Astrocyte (in vitro differentiated cells and primary cell): Measurements from ENCODE around the gene SLC25A13.

Experiments
- CTCF ChIP-seq: IDR thresholded peaks from 2 replicates; pipeline ENCODE4 v1.5.1; 2011; ENCODE audit warnings: low read depth, mild to moderate bottlenecking, inconsistent platforms, low read length, moderate library complexity; ENCODE audit not compliant: insufficient read depth
- EZH2 ChIP-seq: IDR thresholded peaks from 2 replicates; pipeline ENCODE4 v1.6.1; 2012; ENCODE audit warnings: mild to moderate bottlenecking, low read length, inconsistent platforms; ENCODE audit not compliant: insufficient read depth

DNA sequence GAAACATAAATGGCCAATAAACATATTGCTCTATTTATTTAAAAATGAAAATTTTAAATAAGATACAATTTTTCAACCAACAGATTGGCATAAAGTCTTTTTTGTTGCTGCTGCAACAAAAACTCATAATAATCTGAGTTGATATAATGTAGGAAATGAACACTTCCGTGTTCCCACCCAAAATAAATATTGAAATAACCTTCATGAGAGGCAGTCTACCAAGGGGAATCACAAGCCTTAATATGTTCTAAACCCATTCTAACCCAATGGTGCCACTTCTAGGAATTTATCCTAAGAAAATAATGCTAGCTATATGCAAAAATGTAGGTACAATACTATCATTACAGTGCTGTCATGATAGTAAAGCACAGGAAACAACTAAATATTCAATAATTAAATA lies 39.1 kb downstream of the SLC25A13 start:
- TF ChIP-seq CTCF (no peak), EZH2 (no peak)
